Breast epithelium (tissue), 3 donors: Measurements from ENCODE around the gene CCDC188.

ENCODE experiments used
- CTCF ChIP-seq, 3 donors: fragments of 450-650 bp; IDR thresholded peaks; one replicate each; pipeline ENCODE4 v1.5.1; 2016 to 2017; ENCODE audit warnings: antibody characterized with exemption in 3 of 3, mild to moderate bottlenecking in 3 of 3, moderate library complexity in 3 of 3
- POLR2A ChIP-seq: fragments of 450-650 bp; IDR thresholded peaks from one replicate; pipeline ENCODE4 v1.6.1; 2016; ENCODE audit warnings: antibody characterized with exemption, mild to moderate bottlenecking, moderate library complexity

- TF ChIP-seq CTCF (IDR thresholded peaks at IDR 0.05) = no peak
- TF ChIP-seq POLR2A = no peak
These were observed 41.2 kb downstream of the CCDC188 start for GRCh38 chr22:20109411-20110358.
